Endothelial cell of umbilical vein (primary cell): ENCODE measurements around the gene WASF3.

Experiments
- CTCF ChIP-seq, 2 donors: IDR thresholded peaks; 1 replicate in 1 of 2; 2 replicates in 1 of 2; pipeline ENCODE4 v1.5.1; 2011; ENCODE audit warnings: low read length in 2 of 2, mild to moderate bottlenecking in 2 of 2, moderate library complexity in 2 of 2, control low read depth in 1 of 2, inconsistent platforms in 1 of 2, low read depth in 1 of 2; ENCODE audit not compliant: insufficient read depth in 1 of 2; ENCODE audit errors: extremely low read depth in 1 of 2
- EZH2 ChIP-seq: IDR thresholded peaks from 2 replicates; pipeline ENCODE4 v1.6.1; 2012; ENCODE audit warnings: borderline replicate concordance, low read depth, mild to moderate bottlenecking, moderate library complexity, low read length, inconsistent platforms; ENCODE audit not compliant: severe bottlenecking
- MAX ChIP-seq: IDR thresholded peaks from 2 replicates; pipeline ENCODE4 v1.6.1; 2011; ENCODE audit not compliant: insufficient read depth, insufficient read length
- POLR2A ChIP-seq: IDR thresholded peaks from 2 replicates; pipeline ENCODE4 v1.6.1; 2012; ENCODE audit warnings: low read depth, mild to moderate bottlenecking, control low read depth, low read length
- POLR2AphosphoS5 ChIP-seq: IDR thresholded peaks from 2 replicates; pipeline ENCODE4 v1.6.1; 2012; ENCODE audit warnings: low read depth, mild to moderate bottlenecking, control low read depth, low read length, moderate library complexity; ENCODE audit not compliant: insufficient read depth

- no peak for TF ChIP-seq CTCF (IDR thresholded peaks at IDR 0.05; ENCODE audit: extremely low read depth in 1 of 2, insufficient read depth in 1 of 2, low read depth in 1 of 2, low read length in 2 of 2)
- TF ChIP-seq POLR2AphosphoS5: no peak
- no peak for TF ChIP-seq POLR2A
- no peak for TF ChIP-seq EZH2
- TF ChIP-seq MAX: no peak
Observed at GRCh38 chr13:26583662-26584061, 26.2 kb downstream of the WASF3 start.
